ENCODE results near the gene GRIA2.

GRCh38 chr4:157270552-157270951 lies 50.0 kb downstream of the GRIA2 start:
- no peak for TF ChIP-seq POLR2A (IDR thresholded peaks at IDR 0.05; ENCODE audit: low read depth, low read length)
- TF ChIP-seq SPI1 (IDR thresholded peaks at IDR 0.05; ENCODE audit: low read depth, low read length), result no peak
